K562 treated with DMSO at 1 percent for 48 hours (cell line): ENCODE data around the gene CASP14. TPM values are rescaled to one million over a fixed set of nuclear protein-coding genes. Genes with fewer than 3 reads are reported as not detected.

Experiments
- total RNA-seq: library from RNA; unstranded; fragments of 300-600 nt; gene quantifications from 2 replicates; pipeline ENCODE4 v1.2.3, GENCODE V29; 2022; ENCODE audit warnings: low replicate concordance; ENCODE audit errors: extremely low read depth

The CASP14 gene, protein sequence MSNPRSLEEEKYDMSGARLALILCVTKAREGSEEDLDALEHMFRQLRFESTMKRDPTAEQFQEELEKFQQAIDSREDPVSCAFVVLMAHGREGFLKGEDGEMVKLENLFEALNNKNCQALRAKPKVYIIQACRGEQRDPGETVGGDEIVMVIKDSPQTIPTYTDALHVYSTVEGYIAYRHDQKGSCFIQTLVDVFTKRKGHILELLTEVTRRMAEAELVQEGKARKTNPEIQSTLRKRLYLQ
- total RNA-seq = not detected in 2 replicates

DNA sequence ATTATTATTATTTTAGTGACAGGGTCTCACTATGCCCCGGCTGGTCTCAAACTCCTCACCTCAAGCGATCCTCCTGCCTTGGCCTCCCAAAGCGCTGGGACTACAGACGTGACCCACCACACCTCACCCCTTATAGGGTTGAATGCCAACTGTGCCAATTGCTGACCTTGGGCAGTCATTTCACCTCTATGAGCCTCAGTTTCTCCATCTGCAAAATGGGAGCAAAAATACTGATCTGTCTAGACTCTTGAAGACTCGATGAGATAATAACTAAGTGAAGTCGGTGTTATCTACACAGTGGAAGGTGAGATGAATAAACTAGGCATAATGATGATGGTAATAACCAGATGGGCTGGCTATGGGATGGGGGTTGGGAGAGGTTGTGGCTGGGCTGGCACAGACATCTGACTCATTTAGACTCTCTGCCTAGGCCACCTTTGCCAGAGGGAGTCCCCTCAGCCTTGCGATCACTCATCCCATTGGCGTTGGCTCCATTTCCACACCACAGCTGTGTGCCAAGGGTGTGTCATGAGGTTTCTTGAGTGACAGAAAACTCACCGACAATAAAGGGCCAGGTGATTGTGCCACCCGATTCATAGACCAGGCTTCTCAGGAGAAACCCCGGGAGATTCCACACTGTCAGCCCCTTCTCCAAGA, at the start of gene CASP14:
CASP14 (plus strand) TSS at position 596 of the 657 bp plus-strand sequence. CDS start 2,772 bp downstream, outside the sequence.

DNA sequence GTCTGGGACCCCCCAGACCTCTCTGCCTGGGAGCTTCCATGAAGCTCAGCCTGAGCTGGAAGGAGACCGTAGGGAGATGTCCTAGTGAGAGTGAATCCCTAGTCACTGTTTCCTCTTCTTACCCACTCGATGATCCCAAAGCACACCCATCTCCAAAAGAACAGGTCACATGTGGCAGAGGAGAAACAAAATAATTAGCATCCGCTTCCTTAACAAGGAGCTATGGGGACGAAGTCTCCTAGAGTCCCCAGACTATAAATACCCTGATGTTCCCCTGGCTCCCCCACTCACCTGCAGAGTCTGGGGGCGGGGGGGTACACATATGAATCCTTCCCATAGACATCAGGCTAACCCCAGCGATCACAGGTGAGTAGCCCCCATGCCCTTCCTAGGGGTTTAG, 32.6 kb downstream of the CASP14 start, which contains the start of gene OR1I1:
OR1I1 (plus strand) TSS at position 301 of the 400 bp plus-strand sequence. CDS start 4,855 bp downstream, outside the sequence.

DNA sequence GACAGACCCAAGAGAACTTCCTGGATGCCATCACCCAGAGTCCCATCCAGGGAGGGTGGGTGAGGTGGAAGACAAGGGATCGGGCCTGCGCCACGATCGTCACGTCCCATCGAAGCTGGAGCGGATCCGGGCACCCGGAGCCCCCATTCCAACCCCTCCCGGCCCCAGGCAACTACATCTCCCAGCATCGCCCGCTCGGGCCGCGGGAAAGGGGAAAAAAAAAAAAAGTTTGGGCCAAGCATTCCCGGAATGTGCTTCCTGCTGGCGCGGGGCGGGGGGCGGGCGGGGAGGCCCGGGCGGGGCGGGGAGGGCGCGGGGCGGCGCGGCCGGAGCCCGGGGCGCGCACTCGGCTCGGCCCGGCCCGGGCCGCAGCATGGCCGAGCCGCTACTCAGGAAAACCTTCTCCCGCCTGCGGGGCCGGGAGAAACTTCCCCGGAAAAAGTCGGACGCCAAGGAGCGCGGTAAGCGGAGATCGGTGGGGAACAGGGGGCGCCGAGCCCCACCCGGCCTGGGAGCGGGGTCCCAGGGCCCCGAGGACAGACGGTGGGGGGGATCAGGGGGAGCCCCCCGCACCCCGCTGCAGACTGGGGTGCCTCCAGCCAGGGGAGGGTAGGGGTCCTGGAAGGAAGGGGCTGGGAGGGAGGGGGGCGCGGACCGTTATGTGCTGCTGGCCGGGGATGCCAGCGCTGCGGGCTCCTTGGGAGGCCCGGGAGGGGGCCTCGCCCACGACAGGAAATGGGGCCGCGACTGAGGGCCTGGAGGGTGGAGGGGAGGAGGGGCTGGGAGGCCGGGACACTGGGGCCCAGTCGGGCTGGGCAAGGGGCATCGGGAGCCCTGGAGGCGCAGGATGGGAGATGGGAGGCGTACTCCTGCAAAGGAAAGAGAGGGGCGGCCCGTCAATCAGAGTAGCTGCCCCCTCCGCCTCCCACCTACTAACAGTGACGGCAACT, 58.1 kb downstream of the CASP14 start, which contains the start of gene SYDE1:
SYDE1 (plus strand) TSS at position 341 of the 950 bp plus-strand sequence; CDS start at position 374, 33 bp downstream.

Other genes with a start within 250 kb of the CASP14 start
- not detected in 2 replicates for gene OR7A5, start 214.3 kb upstream of the CASP14 start, total RNA-seq
- not detected in 2 replicates for gene OR7C1, start 214.3 kb upstream of the CASP14 start, total RNA-seq
- gene OR7A10, start 200.6 kb upstream of the CASP14 start, total RNA-seq = not detected in 2 replicates
- not detected in 2 replicates for gene OR7A17, start 163.3 kb upstream of the CASP14 start, total RNA-seq
- not detected in 2 replicates for gene OR7C2, start 108.0 kb upstream of the CASP14 start, total RNA-seq
- gene SLC1A6, start 69.6 kb upstream of the CASP14 start, total RNA-seq = not detected in 2 replicates
- gene OR1I1, start 32.7 kb downstream of the CASP14 start, total RNA-seq = not detected in 2 replicates
- not detected in 2 replicates for gene SYDE1, start 57.9 kb downstream of the CASP14 start, total RNA-seq
- not detected in 2 replicates for gene NOTCH3, start 151.5 kb downstream of the CASP14 start, total RNA-seq
- not detected in 2 replicates for gene EPHX3, start 183.0 kb downstream of the CASP14 start, total RNA-seq